ELR (cell line): Measurements from ENCODE around the gene PLCD1.

Experiments used
- DNase-seq: peaks from one replicate; pipeline ENCODE4 v3.0.0-alpha.2; 2015; ENCODE audit warnings: low read depth

The PLCD1 gene

DNA sequence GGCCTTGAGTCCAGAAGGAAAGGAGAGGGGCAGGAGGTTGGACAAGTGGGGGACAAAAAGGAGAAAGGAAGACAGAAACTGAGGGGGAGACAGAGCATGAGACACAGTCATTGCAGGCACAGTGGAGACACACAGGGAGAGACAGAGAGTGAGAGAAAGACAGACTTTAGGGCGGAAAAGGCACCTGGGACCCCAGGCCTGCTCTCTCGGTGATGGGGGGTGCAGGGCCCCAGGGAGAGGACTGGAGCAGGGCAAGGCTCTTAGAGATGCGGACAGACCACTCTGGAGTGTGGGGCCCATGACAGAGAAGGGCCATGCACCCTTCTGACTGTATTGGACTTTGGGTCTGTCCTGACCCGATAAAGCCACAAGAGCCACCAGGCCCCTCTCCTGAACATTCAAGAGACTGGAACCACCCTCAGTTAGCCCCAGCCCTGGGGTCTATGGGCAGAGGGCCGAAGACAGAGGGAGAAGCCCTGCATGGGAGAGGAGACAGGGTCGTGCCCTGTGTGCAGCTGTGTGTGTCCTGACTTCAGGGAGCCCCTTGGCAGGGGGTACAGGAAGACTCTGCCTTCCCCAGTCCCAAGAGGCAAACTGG, 12.5 kb downstream of the PLCD1 start:
- no peak for DNase-seq

DNA sequence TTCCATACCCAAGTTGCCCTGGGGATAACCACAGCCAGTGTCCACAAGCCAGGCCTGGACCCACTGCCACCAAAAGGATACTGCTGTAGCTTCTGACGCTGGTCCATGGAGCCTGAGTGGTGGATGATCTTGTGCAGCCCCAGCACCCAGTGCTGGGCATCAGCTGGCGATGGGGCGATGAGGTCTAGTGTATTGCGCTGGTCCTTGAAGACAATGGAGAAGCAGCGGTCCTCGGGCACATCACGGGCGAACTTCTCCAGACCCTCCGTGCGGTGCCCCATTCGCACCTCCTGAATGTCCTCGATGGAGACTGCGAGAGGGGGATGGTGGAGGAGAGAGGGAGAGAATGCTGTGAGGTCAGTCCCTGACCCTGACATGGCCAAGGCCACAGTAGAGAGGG, 13.0 kb downstream of the PLCD1 start:
- DNase-seq, result no peak

DNA sequence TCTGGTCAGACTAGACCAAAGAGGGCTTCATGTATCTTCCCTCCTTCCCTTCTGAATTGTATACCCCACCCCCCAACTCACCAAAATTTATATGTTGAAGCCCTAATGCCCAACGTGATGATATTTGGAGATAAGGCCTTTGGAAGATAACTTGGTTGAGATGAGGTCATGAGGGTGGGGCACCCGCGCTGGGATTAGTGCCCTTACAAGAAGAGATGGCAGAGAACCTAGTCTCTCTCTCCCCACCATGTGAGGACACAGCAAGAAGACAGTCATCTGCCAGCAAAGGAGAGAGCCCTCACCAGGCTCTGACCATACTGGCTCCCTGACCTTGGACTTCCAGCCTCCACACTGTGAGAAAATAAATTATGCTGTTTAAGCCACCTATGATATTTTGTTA, 13.5 kb downstream of the PLCD1 start:
- DNase-seq, result no peak

DNA sequence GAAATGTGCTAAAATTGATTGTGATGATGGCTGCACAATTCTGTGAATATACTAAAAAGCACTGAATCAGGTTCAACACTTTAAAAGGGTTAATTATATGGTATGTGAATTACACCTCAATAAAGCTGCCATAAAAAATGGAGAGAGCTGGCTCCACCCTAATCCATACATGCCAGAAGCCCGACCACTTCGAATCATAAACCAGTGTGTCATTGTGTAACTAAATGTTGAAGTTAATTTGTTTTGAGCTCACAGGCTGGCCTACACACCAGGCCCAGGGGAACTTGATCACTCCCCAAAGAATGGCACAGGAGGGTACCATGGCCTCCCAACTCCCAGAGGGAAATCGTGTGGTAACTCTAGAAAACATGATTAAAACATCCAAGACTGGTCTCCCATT, 14.0 kb downstream of the PLCD1 start:
- DNase-seq, result no peak

DNA sequence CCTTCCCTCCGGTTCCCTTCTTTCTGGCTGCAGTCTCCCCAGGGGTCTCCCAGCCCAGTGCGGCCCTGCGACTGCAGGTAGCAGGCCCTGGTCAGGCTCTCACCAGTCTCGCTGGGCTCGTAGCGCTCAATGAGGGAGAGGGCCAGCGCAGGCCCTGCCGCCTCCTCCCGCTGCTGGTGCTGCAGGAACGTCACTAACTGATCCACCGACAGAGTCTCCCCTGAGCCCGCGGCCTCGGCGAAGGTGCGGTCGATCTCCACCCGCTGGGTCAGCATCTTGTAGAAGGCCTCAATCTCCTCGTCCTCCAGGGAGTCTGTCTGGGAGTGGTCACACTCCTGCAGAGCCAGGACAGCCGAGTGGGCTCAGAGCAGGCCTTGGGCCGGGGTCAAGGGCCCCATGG, 18.3 kb downstream of the PLCD1 start:
- DNase-seq, result no peak

DNA sequence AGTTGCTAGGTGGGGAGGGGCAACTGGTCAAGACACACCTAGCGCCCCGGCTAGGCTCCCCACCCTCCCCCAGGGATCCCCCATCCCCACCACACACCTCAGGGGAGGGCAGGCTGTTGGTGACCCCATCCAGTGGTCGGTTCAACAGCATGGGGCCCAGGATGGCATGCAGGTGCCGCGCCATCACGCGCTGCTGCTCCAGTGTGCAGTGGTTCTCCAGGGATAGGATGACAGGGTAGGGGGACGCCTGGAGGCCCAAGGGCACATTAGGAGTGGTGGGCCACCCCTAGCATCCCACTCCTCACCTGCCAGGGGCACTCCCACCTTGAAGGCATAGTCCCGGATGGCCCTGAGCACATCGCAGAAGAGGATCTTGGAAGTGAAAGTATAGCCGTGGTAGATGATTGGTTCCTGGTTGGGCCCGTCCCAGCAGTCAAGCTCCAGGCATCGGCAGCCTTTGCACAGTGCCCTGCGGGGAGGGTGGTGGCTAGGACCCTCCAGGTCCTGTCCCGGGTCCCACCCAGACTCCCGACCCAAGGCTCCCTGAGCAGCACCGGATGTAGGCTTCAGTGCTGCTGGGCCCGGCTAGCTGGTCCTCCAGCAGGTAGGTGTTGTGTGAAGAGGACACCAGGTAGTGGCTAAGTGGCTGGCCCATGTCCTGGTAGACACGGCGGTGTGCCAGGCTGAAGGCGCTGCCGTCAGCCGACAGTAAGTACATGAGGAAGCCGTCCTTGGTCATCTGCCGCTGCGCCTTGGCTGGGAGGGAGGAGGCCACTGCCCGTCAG, 19.4 kb downstream of the PLCD1 start:
- DNase-seq, result no peak

DNA sequence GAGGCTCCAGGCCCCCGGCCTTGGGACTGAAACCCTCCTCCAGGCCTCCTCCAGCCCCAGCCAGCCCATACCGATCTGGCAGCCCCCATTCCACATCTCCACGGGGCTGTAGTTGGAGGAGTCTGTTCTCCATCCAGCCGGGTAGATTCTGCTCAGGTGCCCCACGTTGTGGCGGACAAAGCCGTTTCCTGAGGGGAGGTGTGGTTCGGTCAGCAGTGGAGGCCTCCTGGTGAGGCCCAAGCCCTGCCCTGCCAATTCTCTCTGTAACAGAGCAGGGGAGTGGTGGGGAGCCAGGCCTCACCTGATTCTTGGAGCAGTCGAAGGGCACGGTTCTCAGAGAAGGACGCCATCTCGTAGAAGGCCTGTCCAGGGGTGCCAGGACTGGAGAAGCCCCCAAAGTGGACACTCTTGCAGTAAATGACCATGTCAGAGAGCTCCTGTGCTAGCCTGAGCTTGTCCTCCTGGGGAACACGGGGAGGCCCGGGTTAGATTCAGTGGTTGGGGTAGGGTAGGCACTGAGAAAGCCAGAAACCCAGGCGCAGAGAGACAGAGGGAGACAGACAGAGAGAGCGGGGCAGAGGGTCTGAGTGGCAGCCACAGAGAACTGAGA, 20.4 kb downstream of the PLCD1 start:
- DNase-seq, result no peak

DNA sequence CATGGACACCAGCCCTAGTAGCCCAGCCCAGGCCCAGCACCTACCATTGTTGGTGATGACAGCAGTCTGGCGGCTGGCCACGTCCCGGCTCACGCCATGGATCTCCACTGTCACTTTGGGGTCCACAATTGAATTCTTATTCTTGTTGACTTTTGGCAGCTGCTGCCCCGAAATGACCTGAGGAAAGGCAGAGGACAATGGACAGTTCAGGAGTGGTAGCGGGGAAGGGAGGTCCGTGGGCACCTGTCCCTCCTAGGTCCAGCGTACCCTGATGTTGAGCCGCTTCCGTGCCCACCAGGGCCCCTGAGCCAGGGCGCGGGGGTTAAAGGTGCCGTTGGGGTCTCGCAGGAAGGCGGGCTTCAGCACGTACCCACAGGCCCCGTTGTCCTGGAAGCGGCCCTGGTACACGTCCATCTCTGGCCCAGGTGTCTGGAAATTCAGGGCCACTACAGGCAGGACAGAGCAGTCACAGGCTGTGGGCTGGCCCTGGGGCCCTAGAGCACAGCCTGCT, 21.2 kb downstream of the PLCD1 start:
- DNase-seq, result no peak

DNA sequence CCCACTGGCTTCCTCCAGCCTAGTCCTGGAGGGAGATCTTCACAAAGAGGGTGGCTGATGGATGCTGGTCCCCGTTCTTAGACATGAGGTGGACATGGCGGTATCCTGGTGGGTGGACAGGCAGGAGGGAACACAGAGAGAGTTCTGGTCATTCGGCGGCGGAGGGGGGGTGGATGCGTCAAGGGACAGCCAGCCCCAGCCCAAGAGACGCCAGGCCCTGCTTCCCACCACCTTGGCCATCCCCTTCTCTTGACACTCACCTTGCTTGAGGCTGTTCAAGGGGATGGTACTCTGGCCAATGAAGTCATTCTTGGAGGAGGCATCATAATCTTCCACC, 21.7 kb downstream of the PLCD1 start:
- DNase-seq, result no peak

DNA sequence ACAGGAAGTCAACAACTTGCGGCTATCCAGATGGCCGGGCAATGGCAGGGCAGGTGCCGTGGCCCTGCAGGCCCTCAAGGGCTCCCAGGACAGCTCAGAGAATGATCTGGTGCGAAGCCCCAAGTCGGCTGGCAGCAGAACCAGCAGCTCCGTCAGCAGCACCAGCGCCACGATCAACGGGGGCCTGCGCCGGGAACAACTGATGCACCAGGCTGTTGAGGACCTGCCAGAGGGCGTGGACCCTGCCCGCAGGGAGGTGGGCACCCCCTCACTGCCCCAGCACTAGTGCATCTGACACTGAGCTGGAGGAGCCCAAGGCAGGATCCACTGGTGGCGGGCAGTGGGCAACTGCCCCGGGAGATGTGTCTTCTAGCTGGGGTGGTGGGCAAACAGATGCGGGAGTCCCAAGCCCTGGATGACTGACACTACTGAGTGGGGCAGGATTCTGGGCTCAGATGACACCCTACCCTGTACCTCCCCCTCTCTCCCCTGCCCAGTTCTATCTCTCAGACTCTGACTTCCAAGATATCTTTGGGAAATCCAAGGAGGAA, 22.9 kb downstream of the PLCD1 start:
- no peak for DNase-seq

DNA sequence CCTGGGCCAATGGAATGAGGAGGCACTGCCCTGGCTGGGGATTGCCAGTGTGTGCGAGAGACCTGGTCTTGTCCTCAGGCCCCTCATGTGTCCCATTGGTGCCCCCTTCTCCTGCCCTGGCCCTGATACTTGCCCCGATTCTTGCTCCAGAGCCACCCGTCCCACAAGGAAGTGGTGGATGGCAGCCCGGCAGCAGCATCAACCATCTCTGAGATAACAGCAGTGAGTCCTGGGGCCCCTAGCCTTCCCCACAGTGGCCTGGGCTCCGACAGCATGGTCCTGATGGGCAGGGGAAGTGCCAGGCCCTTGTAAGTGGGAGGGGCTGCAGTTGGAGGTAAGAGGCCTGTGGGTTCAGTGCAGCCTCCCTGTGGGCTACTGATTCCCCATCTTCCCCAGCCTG, 23.4 kb downstream of the PLCD1 start:
- no peak for DNase-seq

DNA sequence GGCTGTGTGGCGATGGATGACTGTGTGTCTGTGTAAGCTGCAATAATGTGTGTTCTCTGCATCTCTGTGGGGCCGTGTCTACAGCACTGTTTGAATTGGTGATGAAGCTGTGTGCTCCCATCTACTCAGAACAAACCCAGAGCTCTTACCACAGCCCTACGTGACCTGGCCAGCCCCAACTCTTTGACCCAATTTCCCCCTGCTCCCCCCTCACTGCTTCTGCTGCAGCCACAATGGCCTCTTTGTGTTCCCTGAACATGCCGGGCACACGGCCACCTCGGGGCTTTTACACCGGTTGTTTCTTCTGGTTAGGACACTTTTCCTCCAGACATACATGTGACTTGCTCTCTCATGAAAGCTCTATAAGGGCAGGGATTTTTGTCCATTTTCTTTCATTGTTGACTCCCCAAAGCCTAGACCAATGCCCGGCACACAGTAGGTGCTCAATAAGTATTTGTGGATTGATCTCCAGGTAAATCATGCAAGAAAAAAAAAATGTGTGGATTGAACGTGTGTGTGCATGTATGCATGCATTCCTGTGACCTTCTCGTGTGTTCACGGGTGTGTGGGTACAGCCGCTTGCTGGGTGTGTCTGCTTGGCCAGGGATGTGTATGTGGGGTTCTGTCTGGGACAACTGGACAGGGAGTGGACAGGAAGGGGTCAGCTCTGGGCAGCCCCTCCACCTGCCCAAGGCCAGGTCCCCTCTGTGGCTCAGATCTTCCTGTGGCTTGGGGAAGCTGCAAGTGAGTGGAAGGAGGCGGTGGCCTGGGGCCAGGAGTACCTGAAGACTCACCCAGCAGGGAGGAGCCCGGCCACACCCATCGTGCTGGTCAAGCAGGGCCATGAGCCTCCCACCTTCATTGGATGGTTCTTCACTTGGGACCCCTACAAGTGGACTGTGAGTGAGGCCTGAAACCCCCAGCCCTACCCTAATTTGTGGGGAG, 24.1 kb downstream of the PLCD1 start:
- no peak for DNase-seq

DNA sequence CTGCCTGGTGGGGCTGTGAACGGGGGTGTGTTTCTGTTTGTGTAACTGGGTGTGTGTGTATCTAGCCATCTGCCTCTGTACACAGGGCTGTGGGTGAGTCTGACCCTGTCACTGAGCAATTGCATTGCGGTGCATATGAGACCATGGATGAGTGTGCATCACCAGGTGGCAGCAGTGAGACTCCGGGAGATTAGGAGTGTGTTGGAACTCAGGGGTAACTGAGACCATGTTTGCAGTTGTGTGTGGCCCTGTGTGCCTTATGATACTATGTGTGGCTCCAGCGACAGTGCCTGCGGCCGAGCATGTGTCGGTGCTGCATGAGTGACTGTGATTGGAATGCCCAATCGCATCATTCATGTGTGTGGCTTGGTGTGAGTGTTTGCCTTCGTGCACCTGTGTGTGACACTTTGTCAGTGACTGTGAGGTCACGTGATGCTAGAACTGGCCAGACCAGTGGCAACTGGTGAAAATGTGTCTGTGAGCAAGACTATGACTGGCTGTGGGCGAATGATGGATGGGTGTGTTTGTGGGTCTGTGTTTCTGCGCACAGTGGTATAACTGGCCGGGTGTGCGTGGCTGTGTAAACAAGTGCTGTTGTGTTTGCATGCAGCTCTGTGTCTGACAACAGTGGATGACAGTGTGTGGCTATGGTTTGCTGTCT, 24.9 kb downstream of the PLCD1 start:
- peak; percentile 73 for DNase-seq

DNA sequence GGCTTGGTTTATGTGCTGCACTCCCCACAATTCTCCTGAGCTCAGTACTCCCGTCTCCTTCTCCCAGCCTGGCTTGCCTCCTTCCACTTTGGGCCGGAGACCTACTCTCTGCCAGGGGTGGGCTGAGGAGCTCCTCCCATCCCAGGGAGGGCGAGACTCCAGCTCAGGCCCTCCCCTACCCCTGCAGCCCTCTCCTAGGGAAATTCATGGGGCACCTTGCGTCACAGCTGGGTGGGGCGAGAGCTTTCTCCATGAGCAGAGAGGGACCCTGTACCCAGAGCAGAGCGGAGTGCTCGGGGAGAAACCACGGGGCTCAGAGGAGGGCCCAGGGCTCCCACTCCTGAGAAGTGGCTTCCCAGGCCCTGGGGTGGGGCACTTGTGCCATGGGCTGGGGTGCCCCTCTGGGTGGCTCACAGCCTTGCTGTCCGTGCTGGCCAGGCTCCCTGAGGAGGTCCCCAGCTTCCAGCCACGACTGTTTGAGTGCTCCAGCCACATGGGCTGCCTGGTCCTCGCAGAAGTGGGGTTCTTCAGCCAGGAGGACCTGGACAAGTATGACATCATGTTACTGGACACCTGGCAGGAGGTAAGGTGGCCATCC, 25.5 kb downstream of the PLCD1 start:
- no peak for DNase-seq

DNA sequence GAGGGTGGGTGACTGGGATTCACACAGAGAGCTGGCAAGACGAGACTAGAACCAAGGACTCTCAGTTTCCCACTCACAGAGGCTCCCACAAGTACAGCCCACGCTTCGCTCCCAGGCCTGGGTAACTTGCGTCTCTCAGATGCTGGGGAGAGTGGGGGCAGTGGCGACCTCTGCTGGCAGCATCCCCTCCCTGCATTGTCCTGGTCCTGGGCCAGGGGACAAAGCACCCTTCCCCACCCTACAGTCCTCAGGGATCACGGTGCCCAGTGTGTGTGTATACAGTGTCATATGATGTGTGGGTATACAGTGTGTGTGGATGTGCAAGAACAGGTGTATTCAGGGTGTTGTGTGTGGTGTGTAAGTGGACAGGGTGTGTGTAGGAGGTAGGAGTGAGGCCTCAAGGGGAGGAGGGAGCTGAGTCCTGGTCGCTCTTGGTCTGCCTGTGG, 26.0 kb downstream of the PLCD1 start:
- DNase-seq, result peak; percentile 37

DNA sequence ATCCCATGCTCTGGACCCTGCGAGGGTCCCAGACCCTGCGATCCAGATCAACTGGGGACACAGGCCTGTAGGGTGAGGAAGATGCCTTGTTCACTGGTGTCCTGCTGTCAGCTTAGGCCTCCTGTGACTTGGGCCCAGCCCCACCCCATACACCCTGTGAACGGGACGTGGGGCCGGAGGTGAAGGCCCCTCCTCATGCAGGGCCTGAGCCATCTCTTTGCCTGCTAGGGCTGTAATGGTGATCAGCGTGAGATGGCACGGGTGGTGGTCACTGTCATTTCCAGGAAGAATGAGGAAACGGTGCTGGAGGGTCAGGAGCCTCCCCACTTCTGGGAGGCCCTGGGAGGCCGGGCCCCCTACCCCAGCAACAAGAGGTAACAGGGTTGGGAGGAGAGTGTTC, 26.5 kb downstream of the PLCD1 start:
- no peak for DNase-seq

DNA sequence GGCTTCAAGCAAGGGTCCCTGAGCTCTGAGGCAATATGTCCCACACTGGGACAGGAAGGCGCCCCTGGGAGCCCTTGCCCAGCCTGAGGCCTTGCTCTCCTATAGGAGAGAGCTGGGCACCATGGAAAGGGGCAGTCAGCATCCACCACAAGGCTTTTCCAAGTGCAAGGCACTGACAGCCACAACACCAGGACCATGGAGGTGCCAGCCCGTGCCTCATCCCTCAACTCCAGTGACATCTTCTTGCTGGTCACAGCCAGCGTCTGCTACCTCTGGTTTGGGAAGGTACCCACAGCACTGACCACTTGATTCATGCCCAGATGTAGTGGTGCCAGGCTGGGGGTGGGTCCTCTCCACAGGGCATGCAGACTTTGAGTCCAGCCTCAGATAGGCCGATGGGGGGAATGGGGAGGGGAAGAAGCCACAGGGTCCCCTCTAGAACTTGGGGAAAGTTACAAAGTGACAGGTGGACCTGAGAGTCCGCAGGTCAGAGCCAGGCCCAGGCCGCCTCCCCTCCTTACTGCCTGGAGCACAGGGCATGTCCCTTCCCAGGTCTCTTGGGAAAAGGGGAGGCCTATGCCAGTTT, 27.1 kb downstream of the PLCD1 start:
- DNase-seq, result no peak

DNA sequence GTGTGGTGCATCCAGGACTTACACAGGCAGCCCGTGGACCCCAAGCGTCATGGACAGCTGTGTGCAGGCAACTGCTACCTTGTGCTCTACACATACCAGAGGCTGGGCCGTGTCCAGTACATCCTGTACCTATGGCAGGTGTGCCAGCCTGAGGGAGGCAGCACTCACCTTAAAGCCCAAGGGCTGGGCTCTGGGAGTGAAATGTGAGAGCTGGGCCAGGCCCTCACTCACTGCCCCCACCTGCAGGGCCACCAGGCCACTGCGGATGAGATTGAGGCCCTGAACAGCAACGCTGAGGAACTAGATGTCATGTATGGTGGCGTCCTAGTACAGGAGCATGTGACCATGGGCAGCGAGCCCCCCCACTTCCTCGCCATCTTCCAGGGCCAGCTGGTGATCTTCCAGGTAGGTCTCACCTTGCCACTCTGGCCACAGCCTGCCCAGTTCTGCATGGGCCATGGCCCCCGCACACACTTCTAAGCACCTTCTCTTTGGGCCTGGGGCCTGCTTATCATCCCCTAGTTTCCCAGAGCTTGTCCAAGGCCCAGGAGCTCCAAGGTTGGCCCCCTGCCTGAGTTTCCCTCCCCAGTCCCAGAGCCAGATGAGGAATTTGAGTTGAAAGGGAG, 27.9 kb downstream of the PLCD1 start:
- DNase-seq, result no peak

DNA sequence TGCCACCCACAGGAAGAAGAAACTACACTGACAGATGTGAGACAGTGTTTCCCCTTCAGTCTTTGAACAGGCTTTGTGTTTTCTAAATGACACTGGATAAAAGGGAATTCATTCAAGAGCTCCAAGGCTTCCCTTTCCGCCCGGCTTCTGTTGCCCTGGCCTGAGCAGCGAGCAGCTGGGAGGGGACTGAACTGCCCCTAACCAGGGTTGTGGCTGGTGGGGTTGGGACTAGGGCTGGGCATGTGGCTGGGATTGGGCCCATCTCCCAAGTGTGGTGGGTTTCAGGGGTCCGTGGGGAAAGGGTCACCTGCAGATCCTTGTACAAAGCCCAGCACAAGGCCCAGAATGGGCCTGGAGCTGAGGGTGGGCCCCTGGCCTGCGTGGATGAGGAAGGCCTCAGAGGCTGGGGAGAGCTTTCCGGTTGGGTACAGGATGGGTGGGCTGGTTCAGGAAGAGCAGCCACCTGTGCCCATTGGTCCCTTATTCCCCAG, 28.4 kb downstream of the PLCD1 start:
- no peak for DNase-seq
